Neural crest cell (in vitro differentiated cells): ENCODE results near the gene EIF3K. TPM values are rescaled to one million over a fixed set of nuclear protein-coding genes. Genes with fewer than 3 reads are reported as not detected.

Source experiments
- DNase-seq: peaks from one replicate; pipeline ENCODE4 v3.0.0; 2021; ENCODE audit warnings: low read depth, mixed read lengths, low spot score
- H3K27ac Mint-ChIP-seq: one replicate; pipeline ENCODE4 v1.8.0; 2021; ENCODE audit warnings: mild to moderate bottlenecking, mixed read lengths; ENCODE audit not compliant: unreplicated experiment
- H3K27me3 Mint-ChIP-seq: 2 replicates; pipeline ENCODE4 v1.8.0; 2021; ENCODE audit warnings: low read depth, mild to moderate bottlenecking, mixed read lengths
- H3K36me3 Mint-ChIP-seq: 2 replicates; pipeline ENCODE4 v1.8.0; 2021; ENCODE audit warnings: low read depth, mild to moderate bottlenecking, mixed read lengths
- H3K4me1 Mint-ChIP-seq: 2 replicates; pipeline ENCODE4 v1.8.0; 2021; ENCODE audit warnings: mixed read lengths
- H3K4me3 Mint-ChIP-seq: one replicate; pipeline ENCODE4 v1.8.0; 2021; ENCODE audit warnings: mild to moderate bottlenecking, mixed read lengths
- H3K9me3 Mint-ChIP-seq: 2 replicates; pipeline ENCODE4 v1.8.0; 2021; ENCODE audit warnings: mixed read lengths
- total RNA-seq: library from RNA; stranded (reverse); gene quantifications from 2 replicates; pipeline ENCODE4 v1.2.1, GENCODE V29; 2021
- TF ChIP-seq, protein P1 (sequence below): fragments of 200-600 bp; sonication (generic); conservative IDR thresholded peaks from 2 replicates; pipeline ENCODE4 v1.5.0; 2021; ENCODE audit warnings: antibody characterized with exemption, mild to moderate bottlenecking

The EIF3K gene
- total RNA-seq, 1 donor from 2014 or later = 255 TPM

DNA sequence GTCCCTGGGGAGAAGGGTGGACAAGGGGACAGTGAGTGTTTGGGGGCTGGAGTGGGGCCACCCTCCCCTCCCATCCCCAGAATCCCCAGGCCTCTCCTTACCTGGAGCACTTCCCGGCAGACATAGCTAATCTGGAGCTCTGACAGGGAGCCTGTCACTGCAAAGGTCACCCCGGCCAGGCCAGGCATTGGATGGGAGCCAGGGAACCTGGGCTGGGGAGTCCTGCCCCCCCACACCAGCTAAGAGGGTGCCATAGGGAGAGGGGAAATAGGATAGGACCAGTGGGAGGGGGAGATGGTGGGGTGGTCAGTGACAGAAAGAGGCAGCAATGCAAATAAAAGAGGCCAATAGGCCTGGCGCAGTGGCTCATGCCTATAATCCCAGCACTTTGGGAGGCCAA is 4.7 kb upstream of the EIF3K start:
- Mint-ChIP-seq H3K4me1 (peaks cover 14% of the 10 kb centered on the region), H3K4me3 (no peak overlapping the region), H3K9me3 (no peaks in the 10 kb centered on the region), H3K36me3 (peaks cover 4% of the 10 kb centered on the region), H3K27ac (no peak overlapping the region), H3K27me3 (no peaks in the 10 kb centered on the region)
- TF ChIP-seq, protein P1, sequence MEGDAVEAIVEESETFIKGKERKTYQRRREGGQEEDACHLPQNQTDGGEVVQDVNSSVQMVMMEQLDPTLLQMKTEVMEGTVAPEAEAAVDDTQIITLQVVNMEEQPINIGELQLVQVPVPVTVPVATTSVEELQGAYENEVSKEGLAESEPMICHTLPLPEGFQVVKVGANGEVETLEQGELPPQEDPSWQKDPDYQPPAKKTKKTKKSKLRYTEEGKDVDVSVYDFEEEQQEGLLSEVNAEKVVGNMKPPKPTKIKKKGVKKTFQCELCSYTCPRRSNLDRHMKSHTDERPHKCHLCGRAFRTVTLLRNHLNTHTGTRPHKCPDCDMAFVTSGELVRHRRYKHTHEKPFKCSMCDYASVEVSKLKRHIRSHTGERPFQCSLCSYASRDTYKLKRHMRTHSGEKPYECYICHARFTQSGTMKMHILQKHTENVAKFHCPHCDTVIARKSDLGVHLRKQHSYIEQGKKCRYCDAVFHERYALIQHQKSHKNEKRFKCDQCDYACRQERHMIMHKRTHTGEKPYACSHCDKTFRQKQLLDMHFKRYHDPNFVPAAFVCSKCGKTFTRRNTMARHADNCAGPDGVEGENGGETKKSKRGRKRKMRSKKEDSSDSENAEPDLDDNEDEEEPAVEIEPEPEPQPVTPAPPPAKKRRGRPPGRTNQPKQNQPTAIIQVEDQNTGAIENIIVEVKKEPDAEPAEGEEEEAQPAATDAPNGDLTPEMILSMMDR = no peak
- DNase-seq = no peak

DNA sequence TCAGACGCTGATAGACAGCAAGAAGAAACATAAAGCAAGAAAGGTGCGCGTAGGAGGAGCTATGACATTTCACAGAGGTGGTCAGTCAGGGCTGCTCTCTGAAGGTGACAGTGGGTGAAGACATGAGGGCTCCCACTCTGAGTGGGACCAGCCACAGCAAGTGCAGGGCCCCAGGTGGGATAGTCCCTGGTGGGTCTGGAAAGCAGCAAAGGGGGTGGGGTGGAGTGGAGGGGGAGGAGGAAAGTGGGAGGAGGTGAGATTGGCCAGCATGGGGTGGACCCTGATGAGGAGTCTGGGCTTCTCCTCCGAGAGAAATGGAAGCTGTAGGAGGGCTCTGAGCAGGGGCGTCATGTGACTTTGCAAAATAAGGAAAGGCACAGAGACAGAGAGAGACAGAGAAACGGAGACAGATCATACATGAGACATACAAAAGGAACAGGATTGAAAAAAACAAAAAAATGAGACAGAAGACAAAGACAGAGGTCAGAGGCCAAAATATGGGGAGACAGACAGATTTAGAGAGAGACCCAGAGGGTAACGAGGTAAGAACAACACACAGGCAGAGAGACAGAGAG is 3.9 kb upstream of the EIF3K start:
- Mint-ChIP-seq H3K4me1 (peaks cover 20% of the 10 kb centered on the region), H3K9me3 (no peaks in the 10 kb centered on the region), H3K27me3 (no peaks in the 10 kb centered on the region), H3K36me3 (peaks cover 4% of the 10 kb centered on the region), H3K4me3 (peak overlapping the region; percentile 17), H3K27ac (no peak overlapping the region)
- DNase-seq = no peak
- TF ChIP-seq, protein P1 = no peak

DNA sequence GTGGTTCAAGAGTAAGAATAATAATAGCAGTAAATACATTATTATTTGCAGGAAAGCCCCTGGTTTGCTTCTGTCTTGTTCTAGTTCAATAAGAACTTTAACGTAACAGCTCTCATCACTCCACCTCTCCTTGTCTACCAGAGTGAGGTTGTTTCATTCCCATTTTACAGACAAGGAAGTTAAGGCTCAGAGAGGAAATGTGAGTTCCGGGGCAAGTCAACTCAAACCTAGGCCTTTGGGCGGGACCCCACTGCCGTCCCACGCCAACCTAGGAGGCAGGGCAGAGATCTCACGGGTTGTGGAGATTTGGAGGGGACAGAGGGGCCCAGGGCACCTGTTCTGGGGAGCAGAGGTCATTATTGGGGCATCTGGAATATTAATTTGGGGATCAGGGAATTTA is 2.7 kb upstream of the EIF3K start:
- H3K4me3 Mint-ChIP-seq = peak overlapping the region; percentile 81
- H3K36me3 Mint-ChIP-seq = peaks cover 4% of the 10 kb centered on the region
- peaks cover 20% of the 10 kb centered on the region for H3K4me1 Mint-ChIP-seq
- no peak for DNase-seq
- H3K9me3 Mint-ChIP-seq = no peaks in the 10 kb centered on the region
- no peaks in the 10 kb centered on the region for H3K27me3 Mint-ChIP-seq
- TF ChIP-seq, protein P1 = no peak
- no peak overlapping the region for H3K27ac Mint-ChIP-seq

DNA sequence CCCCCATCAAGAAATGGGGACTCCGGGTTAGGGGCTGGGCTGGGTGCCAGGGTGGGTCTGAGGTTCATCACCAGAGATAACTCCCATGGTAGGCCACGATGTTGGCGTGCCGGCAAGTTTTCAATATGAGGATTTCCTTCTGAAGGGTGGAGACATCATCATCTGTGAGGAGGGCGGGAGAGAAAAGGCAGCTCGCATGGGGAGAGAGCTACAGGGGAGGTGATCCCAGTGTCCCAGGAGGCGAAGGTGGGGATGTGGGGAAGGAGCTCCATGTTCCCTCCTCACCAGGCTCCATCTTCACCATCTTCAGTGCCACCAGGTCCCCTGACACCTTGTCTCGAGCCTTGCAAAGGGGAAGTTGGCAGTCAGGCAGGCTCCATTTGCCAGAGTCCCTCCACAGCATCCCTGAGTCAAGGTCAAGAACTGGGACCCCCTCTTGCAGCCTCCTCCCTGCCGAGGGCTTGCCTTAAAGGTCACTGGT is 1.7 kb upstream of the EIF3K start:
- peaks cover 20% of the 10 kb centered on the region for H3K4me1 Mint-ChIP-seq
- peaks cover 7% of the 10 kb centered on the region for H3K36me3 Mint-ChIP-seq

DNA sequence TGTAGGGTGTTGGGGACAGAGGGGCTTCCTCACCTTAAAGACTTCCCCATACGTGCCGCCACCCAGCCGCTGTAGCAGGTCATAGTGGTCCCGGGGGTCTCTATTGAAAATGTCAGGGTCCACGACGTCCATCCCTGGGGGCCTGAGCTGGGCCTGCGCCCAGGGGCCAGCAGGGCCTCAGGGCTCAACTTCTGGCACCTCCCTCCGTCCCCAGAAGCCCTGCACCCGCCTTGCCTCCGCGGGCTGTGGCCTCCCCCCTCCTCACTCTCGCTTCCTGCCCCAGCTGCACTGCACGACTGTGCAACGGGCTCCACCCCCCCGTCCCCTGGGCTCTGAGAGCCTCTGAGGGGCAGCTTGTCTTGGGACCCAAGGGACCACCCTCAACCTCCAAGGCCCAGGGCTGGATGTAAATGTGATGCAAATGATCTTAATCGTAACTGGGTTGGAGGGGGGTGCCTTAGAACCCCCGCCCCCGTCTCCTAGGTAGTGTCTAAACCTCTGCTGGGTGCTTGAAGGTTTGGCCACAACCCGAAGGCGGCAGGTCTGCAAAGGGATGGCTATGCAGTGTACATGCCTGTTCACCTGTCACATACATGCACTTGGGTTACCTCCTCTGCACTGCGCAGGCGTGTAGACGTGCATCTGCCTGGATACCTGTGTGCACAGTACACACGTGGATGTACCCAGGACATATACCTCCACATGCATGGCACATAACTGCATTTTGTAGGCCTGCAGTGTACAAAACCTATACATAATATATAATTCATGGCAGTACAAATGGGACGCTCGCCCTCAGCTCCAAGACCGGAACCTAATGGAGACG is 1.0 kb upstream of the EIF3K start, which contains the start of gene MAP4K1:
TSS of gene MAP4K1 (minus strand) at position 190 of the 826 bp plus-strand sequence. CDS start at position 132, 58 bp downstream.
- H3K4me1 Mint-ChIP-seq = peaks cover 20% of the 10 kb centered on the region
- DNase-seq = no peak

More for the DNA sequence above, 1.7 kb upstream of the EIF3K start:
- DNase-seq = no peak
- Mint-ChIP-seq H3K9me3 (no peaks in the 10 kb centered on the region), H3K4me3 (peak overlapping the region; percentile 65), H3K27ac (no peak overlapping the region), H3K27me3 (no peaks in the 10 kb centered on the region)
- TF ChIP-seq, protein P1 = no peak

More for the DNA sequence above, 1.0 kb upstream of the EIF3K start, which contains the start of gene MAP4K1:
- TF ChIP-seq, protein P1 = no peak
- peak within 1 kb of the TSS; percentile 99 for H3K4me3 Mint-ChIP-seq
- H3K36me3 Mint-ChIP-seq = peaks cover 7% of the 10 kb centered on the region
- H3K27ac Mint-ChIP-seq = peak within 1 kb of the TSS; percentile 94
- no peaks in the 10 kb centered on the region for H3K9me3 Mint-ChIP-seq
- no peaks in the 10 kb centered on the region for H3K27me3 Mint-ChIP-seq
